Activated gamma-delta T cell (primary cell): ENCODE results near the gene SLC66A1.

ENCODE experiments used
- DNase-seq: peaks from one replicate; lab custom pipeline; 2025; lab: John Stamatoyannopoulos, UW

The SLC66A1 gene

DNA sequence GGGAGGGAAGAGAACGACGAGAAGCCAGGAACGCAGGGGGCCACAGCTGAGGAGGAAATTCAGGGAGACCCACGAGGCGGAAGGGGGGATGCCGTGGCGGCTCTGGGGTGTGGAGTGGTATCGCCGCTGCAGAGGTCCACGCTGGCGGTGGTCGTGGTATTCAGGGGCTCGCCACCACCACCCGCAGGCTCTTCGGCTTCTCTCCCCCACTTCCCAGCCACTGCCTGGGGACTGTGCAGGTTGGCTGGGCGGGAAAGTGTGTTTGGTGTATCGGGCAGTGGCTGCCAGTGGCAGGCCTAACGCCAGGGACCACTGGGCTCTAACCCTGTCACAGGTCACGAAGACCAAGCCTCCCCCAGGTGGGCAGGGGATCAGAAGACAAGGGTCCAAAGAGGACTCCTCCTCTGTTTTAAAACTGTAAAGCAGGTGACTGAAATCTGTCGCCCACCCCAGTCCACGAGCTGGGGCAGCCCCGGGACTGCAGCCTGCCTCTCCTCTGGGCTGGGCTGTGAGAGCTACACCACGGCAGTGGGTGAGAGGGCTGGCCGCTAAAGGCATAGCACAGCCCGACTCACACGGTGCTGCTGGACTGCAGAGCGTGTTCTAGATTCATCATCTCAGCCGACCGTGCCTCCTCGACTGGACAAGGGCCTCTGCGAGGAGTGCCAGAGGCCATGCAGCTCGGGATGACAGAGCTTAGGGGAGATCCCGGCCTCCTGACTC, 30.9 kb downstream of the SLC66A1 start:
- no peak for DNase-seq

DNA sequence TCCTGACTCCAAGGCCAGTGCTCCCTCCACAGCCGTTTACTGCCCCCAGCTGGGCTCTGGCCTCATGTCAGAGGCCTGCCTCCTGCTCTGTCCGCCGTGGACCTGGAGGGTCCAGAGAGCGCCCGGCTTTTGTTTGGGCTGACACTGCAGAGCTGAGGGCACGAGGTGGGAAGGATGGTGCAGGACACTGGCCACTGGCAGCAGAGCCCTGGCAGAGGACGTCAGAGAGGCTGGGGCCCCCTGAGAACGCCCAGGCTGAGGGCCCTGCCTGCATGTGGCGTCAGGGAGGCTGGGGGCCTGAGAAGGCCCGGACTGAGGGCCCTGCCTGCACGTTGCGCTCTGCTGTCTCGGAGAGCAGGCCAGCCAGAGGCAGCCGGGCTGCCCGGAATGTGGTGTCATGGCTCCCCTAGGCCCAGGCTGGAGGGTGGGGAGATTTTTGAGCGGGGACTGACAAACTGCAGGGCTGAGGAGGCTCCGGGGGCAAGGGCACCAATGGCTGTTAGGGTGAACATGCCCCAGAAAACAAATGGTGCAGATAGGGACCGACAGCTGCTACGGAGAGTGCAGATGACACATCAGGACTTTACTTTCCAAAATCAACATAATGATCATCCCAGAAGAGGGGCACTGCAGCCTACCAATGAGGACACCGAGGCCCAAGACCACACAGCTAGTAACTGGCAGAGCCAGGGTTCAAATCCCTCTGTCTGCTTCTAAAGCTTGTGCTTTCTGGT, 31.7 kb downstream of the SLC66A1 start:
- no peak for DNase-seq

DNA sequence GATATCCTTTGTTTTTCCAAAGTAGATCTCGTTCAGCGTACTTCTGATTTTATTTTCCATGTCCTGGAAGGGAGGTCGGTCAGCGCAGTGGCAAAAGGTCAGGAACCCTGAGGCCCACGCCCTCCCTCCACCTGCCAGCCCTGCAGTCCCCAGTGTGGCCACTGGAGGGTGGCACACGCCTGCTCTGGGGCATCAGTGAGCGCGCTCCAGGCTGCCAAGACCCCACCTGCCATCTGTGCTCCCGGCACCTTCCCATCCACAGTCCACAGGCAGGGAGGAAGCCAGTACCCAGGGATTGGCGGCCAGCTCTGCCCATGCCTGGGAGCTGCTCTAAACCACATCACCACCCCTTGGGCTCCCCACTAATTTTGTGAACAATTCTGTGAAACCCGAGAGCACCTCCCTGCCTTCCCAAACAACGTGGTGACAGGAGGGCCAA, 32.3 kb downstream of the SLC66A1 start:
- DNase-seq = no peak

DNA sequence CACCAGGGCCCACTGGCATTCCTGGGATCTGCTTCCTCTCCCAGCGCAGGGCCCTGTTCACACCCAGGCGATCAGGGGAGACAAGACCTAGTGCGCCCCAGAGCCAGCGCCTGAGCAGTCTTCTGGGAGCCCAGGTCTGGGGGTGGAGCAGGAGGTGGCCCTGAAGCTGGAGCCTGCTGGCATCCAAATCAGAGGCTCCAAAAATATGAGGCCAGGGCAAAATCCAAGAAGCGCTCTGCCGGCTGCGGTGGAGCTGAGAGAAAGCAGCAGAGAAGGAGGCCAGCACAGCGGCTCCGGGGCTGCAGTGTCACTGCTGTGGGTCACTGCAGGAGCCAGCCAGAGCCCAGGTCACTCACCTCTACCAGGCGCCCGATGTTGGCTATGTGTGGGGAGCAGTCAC, 32.7 kb downstream of the SLC66A1 start:
- no peak for DNase-seq

DNA sequence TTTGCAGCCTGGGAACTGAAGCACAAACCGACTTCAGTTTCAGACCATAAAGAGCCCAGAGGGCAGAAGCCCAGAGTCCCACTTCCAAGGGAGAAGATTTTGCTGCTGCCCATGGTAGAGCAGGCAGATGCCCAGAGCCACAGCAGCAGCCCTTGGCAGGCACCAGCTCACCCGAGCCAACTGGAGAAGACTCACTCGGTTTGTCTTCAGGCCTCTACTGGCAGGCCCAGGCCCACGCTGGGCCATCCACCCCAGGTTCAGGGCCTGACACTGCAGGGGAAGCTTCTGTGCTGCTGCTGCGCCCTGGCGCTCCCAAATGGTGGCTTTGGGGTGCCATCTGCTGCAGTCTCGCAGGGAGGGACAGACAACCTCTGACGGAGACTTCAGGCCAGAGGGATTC, 33.3 kb downstream of the SLC66A1 start:
- no peak for DNase-seq

DNA sequence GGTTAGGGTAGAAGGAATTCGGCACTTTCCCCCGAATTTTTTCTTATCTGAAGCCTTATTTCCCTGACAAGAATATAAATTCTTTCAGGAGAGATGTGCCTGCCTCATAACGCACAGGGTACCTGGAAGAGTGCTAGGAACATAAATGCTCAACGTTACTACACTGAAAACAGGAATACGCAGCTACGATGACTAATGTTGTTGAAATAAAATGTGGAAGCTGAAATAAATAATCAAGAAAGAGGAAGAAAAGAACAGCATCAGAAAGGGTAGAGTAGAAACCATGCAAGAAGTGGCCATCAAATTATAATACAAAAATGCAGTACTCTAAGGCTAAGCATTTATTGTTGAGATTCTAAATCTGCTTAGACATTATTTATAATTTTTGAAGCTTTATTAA, 33.9 kb downstream of the SLC66A1 start:
- no peak for DNase-seq

DNA sequence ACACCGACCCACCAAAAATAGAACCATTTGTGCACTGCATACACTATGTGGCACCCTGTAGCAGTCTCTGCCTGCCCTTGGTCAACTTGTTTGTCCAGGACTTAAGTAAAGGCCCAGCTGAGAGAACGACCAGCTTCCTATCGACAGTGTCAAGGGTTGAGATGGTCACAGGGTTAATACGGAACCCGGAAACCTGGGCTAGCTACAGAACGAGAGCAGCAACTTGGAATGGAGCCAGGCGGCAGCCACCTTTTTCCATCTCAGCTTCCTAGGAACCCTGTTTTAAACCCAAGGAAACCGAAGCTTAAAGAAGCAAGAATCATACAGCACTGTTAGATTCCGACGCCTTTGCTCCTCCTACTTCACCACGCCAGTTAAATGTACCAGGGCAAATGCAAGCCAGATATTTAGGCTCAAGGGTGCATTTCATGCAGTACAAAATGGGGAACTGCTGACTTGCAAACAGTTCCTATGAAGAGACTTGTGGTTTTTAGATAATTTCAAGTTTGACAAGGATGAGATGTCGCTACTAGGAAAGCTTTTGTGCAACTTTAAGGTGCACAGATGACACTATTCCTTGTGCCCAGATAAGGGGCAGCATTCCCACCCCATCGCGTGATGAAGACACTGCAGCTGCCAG, 35.5 kb downstream of the SLC66A1 start:
- no peak for DNase-seq

DNA sequence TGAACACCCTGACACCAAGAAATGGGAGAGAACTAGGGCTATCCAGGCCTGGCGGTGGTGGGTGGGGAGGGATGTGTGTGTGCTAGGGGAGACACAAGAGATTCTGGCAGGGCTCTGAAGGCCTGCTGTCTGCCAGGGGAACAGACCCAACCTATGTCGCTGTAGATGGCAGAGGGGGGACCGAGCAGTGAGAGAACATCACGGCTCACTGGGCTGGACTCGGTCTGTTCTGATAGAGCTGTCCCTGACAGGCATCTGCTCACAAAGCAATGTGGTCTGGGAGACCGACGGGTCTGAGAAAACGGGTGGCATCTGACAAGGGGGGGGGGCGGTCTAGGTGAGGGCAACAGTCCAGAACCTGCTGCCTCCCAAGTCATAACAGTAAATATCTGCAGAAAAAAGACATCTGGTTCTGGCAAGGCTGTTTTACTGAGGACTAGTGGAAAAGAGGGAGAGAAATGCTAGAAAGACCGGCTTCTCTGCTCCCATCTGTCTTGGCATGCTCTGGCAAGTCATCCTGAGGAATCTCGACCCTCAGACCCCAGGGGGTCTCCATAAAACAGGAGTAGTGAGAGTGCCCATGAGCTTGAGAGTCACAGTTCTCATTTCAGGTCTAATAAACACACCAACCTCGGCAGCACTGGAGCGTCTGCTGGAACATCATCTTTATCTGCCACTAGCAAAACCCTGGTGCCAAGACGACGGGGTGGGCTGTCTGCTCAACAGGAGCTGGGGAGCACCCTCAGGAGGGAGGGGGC, 36.5 kb downstream of the SLC66A1 start:
- DNase-seq = no peak

DNA sequence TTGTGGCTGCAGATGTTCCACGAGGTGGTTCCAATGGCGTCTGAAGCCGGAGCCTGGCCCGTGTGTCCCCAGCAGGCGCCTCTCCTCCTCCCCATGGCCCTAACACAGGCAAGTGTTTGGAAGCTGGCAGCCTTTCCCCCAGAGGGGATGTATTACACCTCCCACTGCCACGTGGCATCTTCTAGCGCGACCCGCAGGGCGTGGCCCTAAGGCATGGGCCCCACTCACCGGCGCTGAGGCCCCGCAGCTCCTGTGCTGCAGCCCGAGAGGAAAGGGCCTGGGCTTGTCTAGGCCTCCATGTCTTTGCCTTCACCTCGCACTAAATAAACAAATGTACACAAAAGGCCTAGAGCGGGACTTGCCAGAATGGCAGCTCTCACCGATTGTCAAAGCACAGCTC, 37.9 kb downstream of the SLC66A1 start:
- no peak for DNase-seq

DNA sequence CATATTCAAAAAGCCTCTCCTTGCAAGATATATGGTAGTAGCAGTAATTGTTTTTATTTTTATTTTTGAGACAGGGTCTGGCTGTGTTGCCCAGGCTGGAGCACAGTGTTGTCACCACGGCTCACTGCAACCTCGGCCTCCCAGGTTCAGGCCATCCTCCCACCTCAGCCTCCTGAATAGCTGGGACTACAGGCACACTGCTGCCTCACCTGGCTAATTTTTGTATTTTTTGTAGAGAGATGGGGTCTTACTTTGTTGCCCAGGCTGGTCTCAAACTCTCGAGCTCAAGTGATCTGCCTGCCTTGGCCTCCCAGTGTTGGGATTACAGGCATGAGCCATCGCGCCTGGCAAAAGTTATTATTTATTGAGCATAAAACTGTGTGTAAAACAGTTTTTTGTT, 38.4 kb downstream of the SLC66A1 start:
- DNase-seq = no peak

DNA sequence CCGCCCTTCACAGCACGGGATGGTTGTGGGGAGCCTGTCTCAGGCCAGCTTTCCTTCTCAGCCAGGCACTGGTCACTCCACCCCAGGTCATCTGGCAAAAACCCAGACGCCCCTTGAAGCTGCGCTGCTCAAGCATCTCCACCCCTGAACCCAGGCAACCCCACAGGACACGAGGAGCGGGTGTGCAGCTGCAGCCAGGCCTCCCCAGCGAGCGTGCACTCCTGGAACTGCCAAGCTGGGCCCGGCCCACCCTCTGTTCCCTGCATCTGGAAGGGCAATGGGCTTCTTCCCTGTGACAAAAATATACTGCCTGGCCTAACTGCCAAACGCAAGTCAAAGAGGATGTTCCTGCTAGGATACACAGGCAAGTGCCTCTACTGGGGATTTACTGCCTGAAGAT, 39.7 kb downstream of the SLC66A1 start:
- no peak for DNase-seq

DNA sequence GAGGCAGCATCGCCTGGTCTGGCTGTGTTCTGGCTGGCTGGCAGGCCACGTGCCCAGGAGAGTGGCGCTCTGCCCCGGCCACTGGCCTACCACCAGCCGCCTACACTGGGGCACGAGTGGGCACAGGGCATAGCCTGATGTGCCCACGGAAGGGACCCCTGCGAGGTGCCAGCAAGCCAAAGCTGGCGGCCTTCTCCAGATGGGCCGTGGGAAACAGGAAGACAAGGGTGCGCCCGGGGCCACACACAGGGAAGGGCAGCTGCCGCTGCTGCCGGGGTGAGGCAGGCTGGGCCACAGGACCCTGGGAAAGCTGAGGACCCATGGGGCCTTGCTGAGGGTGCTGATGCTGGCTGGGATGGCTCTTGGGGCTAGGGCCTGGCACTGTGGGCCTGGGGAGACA, 40.7 kb downstream of the SLC66A1 start:
- no peak for DNase-seq

DNA sequence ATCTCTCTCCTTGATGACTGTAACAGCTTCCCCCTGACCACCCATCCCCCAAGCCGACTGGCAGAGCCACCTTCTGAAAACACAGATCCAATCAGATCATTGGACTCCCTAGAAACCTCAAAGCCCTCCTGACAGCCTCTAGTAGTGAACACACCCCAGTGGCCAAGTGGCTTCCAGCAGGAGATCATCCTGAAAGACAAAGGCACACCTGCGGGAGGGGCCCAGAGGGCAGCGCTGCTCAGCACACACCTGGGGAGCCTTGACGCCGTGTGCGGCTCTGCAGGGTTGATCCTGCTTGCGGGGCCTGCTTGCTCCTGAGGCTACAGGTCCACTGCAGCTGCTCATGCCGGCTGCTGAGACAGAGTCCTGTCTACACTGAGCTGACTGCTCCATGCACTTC, 41.5 kb downstream of the SLC66A1 start:
- DNase-seq = no peak

DNA sequence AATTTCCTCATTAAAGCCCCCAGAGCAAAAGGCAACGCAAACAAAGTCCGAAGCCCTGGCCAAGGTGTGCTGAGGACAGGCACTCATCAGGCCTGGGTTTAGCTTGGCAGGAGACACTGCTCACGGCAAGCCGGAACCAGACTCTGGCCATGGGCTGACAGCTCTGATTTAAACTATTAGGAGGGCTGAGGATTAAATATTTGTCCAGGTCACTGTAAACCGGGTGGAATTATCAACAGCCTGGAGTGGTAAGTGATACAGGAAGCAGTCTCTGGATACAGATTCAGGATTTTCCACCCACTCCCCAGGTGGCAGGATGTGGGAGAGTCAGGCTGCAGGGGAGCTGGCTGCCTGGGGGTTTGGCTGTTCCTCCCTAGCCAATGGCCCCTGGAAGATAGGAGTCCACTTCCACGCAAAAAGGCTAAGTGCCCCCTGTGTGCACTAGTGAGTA, 42.4 kb downstream of the SLC66A1 start:
- no peak for DNase-seq

DNA sequence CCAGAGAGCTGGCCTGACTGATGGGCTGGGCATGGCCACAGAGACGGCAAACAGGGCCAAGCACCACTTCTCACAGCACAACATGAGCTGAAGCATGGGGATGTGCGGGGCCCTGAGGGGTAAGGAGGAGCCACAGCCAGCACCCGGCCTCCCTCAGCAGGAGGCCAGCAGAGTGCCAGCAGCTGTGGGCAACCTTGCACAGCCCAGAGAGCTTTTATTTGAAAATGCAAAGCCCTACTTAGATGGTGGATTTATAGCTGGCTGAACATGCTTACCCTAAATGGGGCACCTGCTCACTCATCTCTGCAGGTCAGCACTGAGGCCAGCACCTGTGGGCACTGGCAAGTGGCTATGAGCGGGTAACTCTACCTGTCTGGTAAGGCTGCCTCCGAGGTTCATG, 44.1 kb downstream of the SLC66A1 start:
- no peak for DNase-seq

DNA sequence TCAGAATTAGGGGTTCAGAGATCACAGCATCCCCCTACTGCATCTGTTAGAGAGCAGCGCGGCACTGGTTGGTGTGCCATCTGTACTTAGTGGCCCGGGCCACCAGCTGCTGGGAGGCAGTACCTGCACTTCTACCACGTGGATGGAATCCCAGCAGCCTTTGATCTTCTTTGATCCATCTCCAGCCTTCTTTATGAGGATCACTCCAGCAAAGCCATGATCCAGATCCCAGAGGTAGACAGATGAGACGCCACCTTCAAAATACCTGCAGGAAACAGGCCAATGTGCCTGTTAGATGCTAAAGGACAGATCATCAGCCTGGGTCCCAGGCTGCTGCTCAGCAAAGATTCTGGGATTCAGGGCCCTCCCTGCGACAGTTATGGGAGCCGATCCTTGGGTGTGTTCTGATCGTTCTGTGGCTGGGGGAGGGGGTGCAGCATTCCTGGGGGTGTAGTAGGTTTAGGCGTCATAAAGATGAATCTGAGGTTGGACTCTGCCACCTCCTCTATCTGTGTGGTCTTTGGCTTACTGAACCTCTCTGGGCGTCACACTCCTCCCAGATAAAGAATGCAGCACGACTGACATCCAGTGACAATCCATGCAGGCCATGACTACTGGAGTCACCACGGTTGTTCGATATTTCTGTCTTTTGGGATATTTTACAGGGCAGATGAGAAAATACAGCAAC, 45.3 kb downstream of the SLC66A1 start:
- DNase-seq = no peak

DNA sequence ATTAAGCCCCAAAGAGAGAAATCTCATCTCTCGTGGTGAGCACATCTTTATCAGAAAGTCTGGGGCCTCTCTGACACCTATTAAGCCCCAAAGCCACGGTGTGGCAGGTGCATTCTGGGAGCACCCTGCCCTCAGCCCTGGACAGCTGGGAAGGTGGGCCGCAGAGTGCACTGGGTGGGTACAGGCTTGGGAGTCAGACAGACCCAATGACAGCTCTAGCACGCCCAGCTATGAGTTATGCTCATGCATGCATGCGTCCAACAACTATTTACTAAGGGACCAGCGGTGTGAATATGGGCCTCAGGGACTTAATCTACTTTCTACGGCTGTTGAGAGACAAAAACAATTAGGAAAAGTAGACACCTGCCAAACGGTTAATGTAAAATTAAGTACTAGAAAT, 46.6 kb downstream of the SLC66A1 start:
- no peak for DNase-seq

DNA sequence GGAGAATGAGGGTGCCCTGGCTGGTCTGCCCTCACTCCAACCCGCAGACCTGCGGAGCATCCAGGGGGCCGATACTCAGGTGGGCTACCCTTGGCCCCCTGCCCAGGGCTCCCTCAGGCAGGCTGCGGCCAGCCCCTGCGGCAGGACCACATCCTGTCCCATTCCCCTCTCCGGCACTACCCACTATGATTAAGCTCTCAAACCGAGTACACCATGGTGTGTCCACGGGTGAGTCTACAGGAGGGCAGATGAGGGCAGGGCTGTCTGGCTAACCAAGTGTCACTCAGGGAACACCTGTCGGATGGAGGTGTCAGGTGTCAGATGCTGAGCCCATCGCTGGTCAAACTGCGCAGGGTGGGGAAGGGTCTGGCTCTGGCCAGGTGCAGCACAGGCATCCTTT, 47.2 kb downstream of the SLC66A1 start:
- no peak for DNase-seq

DNA sequence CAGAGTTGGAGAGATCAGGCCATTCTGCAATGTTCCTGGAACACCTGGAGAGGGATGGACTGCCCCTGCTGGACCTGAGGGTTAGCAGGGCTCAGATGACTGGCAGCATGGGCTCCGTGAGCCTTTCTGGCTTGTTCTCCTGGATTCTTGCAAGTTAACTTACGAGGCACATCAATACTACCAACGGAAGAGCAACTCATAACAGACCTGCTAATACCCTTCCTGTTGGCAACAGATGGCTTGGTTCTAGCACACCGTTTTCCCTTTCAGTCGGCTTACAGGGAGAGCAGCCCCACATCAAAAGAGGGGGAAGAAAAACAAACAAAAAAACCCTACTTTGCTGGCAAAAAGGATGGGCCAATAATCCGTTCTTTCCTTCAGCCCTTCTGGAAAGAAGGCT, 47.9 kb downstream of the SLC66A1 start:
- no peak for DNase-seq

DNA sequence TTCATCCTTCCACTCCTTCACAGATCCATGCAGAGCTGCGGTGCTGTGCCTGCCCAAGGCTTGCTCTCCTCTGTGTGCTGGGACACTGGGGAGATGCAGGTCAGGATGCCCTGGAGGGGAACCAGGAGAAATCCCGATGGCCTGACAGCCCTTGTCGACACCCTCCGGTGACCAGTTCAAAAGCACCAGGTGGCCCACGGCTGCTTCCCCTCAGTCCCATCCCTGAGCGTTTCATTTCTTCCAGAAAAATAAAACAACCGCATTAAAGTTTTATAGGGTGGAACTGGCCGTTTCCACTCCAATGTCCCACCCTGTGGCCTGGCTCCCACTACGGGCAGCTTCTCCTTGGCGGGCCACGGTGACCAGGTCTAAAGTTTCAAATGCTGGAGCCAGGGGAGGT, 48.3 kb downstream of the SLC66A1 start:
- no peak for DNase-seq

DNA sequence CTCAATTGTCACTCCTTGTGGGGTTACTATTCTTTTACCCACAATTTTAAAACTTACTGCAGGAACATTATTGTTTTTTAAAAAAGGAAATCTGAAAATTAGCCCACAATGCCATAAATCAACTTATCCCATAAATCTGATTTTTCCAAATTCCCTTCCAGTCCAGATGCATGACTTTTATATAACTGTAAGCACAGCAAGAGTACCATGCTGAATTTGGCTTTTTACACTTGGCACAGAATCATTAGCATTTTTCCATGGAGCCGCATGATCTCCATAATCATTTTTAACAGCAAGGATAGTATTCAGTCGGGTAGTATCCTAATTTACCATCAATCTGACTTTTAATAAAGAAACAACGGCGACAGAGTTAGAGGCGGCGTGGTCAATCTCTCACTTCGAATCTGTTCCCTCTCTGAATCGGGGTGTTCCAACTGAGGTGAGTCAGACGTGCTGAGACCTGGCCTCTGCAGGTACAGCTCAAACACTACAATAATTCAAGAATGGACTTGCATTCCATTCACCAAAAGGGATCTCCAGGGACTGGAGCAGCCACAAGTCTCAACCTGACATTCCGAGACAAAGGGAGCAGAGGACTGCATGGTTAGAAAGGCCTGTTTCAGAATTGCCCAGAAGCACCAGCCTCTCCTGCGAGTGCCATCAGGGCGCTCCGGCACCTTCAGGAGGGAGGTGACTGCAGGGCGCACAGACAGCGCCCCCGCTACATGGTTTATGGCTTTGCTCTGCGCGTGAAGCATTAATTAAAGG, 48.9 kb downstream of the SLC66A1 start:
- DNase-seq = no peak
